Peyer's patch (tissue), 4 donors: ENCODE measurements around the gene CFAP73.

ENCODE experiments used
- POLR2A ChIP-seq, 2 donors: fragments of 450-650 bp; IDR thresholded peaks; one replicate each; pipeline ENCODE4 v1.5.1; 2017; ENCODE audit warnings: antibody characterized with exemption in 2 of 2, mild to moderate bottlenecking in 2 of 2, moderate library complexity in 2 of 2
- TF ChIP-seq, protein P1 (sequence below), 6 experiments: fragments of 450-650 bp in 4 of 6; fragments of 200-600 bp in 2 of 6; sonication (generic) in 1 of 6; IDR thresholded peaks; one replicate each; pipeline ENCODE4 v1.5.1; 2017 to 2019; ENCODE audit warnings: antibody characterized with exemption in 6 of 6, mild to moderate bottlenecking in 3 of 6, moderate library complexity in 1 of 6

DNA sequence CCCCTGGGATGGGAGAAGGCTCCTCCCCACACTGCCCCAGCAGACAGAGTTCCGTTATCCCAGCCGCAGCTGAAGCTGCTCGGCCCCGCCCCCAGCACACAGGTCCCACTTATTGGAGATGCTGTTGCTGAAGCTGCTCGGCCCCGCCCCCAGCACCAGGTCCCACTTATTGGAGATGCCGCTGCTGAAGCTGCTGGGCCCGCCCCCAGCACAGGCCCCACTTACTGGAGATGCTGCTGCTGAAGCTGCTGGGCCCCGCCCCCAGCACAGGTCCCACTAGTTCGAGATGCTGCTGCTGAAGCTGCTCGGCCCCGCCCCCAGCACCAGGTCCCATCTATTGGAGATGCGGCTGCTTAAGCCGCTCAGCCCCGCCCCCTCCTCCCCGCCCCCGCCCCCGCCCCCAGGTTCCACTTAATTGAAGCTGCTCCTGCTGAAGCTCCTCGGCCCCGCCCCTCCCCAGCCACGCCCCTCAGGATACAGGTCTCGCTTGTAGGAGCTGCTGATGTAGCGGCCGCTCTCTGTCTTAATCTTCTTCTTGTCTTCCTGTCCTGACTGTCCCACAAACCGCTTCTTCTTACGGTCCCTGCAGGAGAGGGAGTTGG, 12.0 kb downstream of the CFAP73 start:
- TF ChIP-seq, protein P1, sequence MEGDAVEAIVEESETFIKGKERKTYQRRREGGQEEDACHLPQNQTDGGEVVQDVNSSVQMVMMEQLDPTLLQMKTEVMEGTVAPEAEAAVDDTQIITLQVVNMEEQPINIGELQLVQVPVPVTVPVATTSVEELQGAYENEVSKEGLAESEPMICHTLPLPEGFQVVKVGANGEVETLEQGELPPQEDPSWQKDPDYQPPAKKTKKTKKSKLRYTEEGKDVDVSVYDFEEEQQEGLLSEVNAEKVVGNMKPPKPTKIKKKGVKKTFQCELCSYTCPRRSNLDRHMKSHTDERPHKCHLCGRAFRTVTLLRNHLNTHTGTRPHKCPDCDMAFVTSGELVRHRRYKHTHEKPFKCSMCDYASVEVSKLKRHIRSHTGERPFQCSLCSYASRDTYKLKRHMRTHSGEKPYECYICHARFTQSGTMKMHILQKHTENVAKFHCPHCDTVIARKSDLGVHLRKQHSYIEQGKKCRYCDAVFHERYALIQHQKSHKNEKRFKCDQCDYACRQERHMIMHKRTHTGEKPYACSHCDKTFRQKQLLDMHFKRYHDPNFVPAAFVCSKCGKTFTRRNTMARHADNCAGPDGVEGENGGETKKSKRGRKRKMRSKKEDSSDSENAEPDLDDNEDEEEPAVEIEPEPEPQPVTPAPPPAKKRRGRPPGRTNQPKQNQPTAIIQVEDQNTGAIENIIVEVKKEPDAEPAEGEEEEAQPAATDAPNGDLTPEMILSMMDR (IDR thresholded peaks at IDR 0.05), result no peak
- no peak for TF ChIP-seq POLR2A (IDR thresholded peaks at IDR 0.05)
